ENCODE results near the gene GPR137. TPM values are rescaled to one million over a fixed set of nuclear protein-coding genes. Genes with fewer than 3 reads are reported as not detected.
A peak's percentile ranks its signal among the peaks of the same experiment; 100 is the strongest.

GPR137 gene
- polyA plus RNA-seq = 10 to 100 TPM in 1 of 3 donors, 1 to 10 TPM in 2; 6.9 to 11.6 (median 7.4) TPM

GRCh38 chr11:64284962-64285884 is at the start of gene GPR137:
GPR137 (plus strand) TSS chr11:64285848; CDS start chr11:64286525, 677 bp downstream.
- peak within 1 kb of the TSS; percentile 85 to 91 (median 90) for H3K4me3 Mint-ChIP-seq
- peaks cover 2 to 11% (median 7%) of the 10 kb centered on the region in 3 donors for H3K27me3 Mint-ChIP-seq (ENCODE audit: low read depth in 3 of 3)
- peak within 1 kb of the TSS; percentile 91 to 99 (median 97) for H3K27ac Mint-ChIP-seq
- H3K4me1 Mint-ChIP-seq = peaks cover 8 to 12% of the 10 kb centered on the region in 2 donors
- H3K9me3 Mint-ChIP-seq = no peaks in the 10 kb centered on the region
- H3K36me3 Mint-ChIP-seq = peaks cover 0 to 5% (median 3%) of the 10 kb centered on the region in 3 donors
- DNase-seq = peak; percentile 93 to 95 (median 94)

GRCh38 chr11:64237484-64237951 is 48.1 kb upstream of the GPR137 start:
- no peaks in the 10 kb centered on the region for H3K9me3 Mint-ChIP-seq
- peaks cover 9 to 12% (median 10%) of the 10 kb centered on the region in 3 donors for H3K27me3 Mint-ChIP-seq (ENCODE audit: low read depth in 3 of 3)
- no peaks in the 10 kb centered on the region for H3K36me3 Mint-ChIP-seq
- H3K4me1 Mint-ChIP-seq = peaks cover 16 to 31% of the 10 kb centered on the region in 2 donors
- H3K4me3 Mint-ChIP-seq = no peak overlapping the region
- H3K27ac Mint-ChIP-seq = peak overlapping the region in 3 of 6 donors; percentile 26 to 100 (median 62)
- DNase-seq = no peak

- no peaks in the 10 kb centered on the region for H3K36me3 Mint-ChIP-seq
- H3K4me3 Mint-ChIP-seq = no peak overlapping the region
- peaks cover 9 to 11% (median 10%) of the 10 kb centered on the region in 3 donors for H3K27me3 Mint-ChIP-seq (ENCODE audit: low read depth in 3 of 3)
- peaks cover 16 to 31% of the 10 kb centered on the region in 2 donors for H3K4me1 Mint-ChIP-seq
- H3K9me3 Mint-ChIP-seq = no peaks in the 10 kb centered on the region
- DNase-seq = no peak
- peak overlapping the region; percentile 8 to 100 (median 84) for H3K27ac Mint-ChIP-seq
Observed at GRCh38 chr11:64238076-64238475, 47.6 kb upstream of the GPR137 start.

- peaks cover 10 to 17% (median 12%) of the 10 kb centered on the region in 3 donors for H3K27me3 Mint-ChIP-seq (ENCODE audit: low read depth in 3 of 3)
- DNase-seq = no peak
- H3K36me3 Mint-ChIP-seq = peaks cover 0 to 3% (median 0%) of the 10 kb centered on the region in 3 donors
- peak overlapping the region in 4 of 5 donors; percentile 17 to 33 (median 27) for H3K4me3 Mint-ChIP-seq
- peaks cover 25 to 36% of the 10 kb centered on the region in 2 donors for H3K4me1 Mint-ChIP-seq
- peak overlapping the region; percentile 60 to 100 (median 87) for H3K27ac Mint-ChIP-seq
- H3K9me3 Mint-ChIP-seq = no peaks in the 10 kb centered on the region
Observed at GRCh38 chr11:64238999-64239398, 46.6 kb upstream of the GPR137 start.

GRCh38 chr11:64239662-64240434 is 45.8 kb upstream of the GPR137 start:
- Mint-ChIP-seq H3K4me3 (peak overlapping the region; percentile 84 to 94 (median 85)), H3K36me3 (peaks cover 0 to 3% (median 0%) of the 10 kb centered on the region in 3 donors), H3K9me3 (no peaks in the 10 kb centered on the region), H3K4me1 (peaks cover 27 to 36% of the 10 kb centered on the region in 2 donors), H3K27ac (peak overlapping the region; percentile 99 to 100 (median 99)), H3K27me3 (ENCODE audit: low read depth in 3 of 3) (peaks cover 12 to 17% (median 13%) of the 10 kb centered on the region in 3 donors)
- no peak for DNase-seq

GRCh38 chr11:64240435-64241240 is 45.0 kb upstream of the GPR137 start, which contains the start of gene FKBP2:
FKBP2 (plus strand) TSS chr11:64241095; CDS start chr11:64242388, 1,293 bp downstream.
- peak within 1 kb of the TSS; percentile 84 to 94 (median 85) for H3K4me3 Mint-ChIP-seq
- H3K27ac Mint-ChIP-seq = peak within 1 kb of the TSS; percentile 99 to 100 (median 99)
- peaks cover 26 to 37% of the 10 kb centered on the region in 2 donors for H3K4me1 Mint-ChIP-seq
- peaks cover 0 to 3% (median 0%) of the 10 kb centered on the region in 3 donors for H3K36me3 Mint-ChIP-seq
- H3K9me3 Mint-ChIP-seq = no peaks in the 10 kb centered on the region
- DNase-seq = peak; percentile 99
- H3K27me3 Mint-ChIP-seq (ENCODE audit: low read depth in 3 of 3) = peaks cover 12 to 17% (median 13%) of the 10 kb centered on the region in 3 donors

- H3K9me3 Mint-ChIP-seq = no peaks in the 10 kb centered on the region
- peak overlapping the region; percentile 84 to 94 (median 85) for H3K4me3 Mint-ChIP-seq
- peaks cover 0 to 3% (median 0%) of the 10 kb centered on the region in 3 donors for H3K36me3 Mint-ChIP-seq
Observed at GRCh38 chr11:64241241-64241490, 44.5 kb upstream of the GPR137 start.

GRCh38 chr11:64241491-64242374 is 43.9 kb upstream of the GPR137 start:
- no peak for DNase-seq
- Mint-ChIP-seq H3K36me3 (peaks cover 0 to 3% (median 0%) of the 10 kb centered on the region in 3 donors), H3K9me3 (no peaks in the 10 kb centered on the region), H3K4me3 (peak overlapping the region; percentile 84 to 94 (median 85)), H3K27ac (peak overlapping the region; percentile 99 to 100 (median 99)), H3K4me1 (peaks cover 30 to 43% of the 10 kb centered on the region in 2 donors), H3K27me3 (ENCODE audit: low read depth in 3 of 3) (peaks cover 12 to 17% (median 15%) of the 10 kb centered on the region in 3 donors)

More at GRCh38 chr11:64241241-64241490, 44.5 kb upstream of the GPR137 start:
- peak; percentile 100 for DNase-seq
- peak overlapping the region; percentile 99 to 100 (median 99) for H3K27ac Mint-ChIP-seq
- H3K4me1 Mint-ChIP-seq = peaks cover 30 to 42% of the 10 kb centered on the region in 2 donors
- peaks cover 12 to 17% (median 15%) of the 10 kb centered on the region in 3 donors for H3K27me3 Mint-ChIP-seq (ENCODE audit: low read depth in 3 of 3)

GRCh38 chr11:64243236-64243854 is 42.3 kb upstream of the GPR137 start:
- H3K27ac Mint-ChIP-seq = peak overlapping the region in 5 of 6 donors; percentile 8 to 59 (median 50)
- peaks cover 12 to 19% (median 15%) of the 10 kb centered on the region in 3 donors for H3K27me3 Mint-ChIP-seq (ENCODE audit: low read depth in 3 of 3)
- H3K4me1 Mint-ChIP-seq = peaks cover 36 to 52% of the 10 kb centered on the region in 2 donors
- no peaks in the 10 kb centered on the region for H3K9me3 Mint-ChIP-seq
- DNase-seq = no peak
- peak overlapping the region; percentile 51 to 73 (median 60) for H3K4me3 Mint-ChIP-seq
- H3K36me3 Mint-ChIP-seq = peaks cover 0 to 3% (median 0%) of the 10 kb centered on the region in 3 donors

GRCh38 chr11:64244107-64244506 is 41.5 kb upstream of the GPR137 start:
- Mint-ChIP-seq H3K27ac (peak overlapping the region in 3 of 6 donors; percentile 7 to 49 (median 8)), H3K4me3 (peak overlapping the region in 4 of 5 donors; percentile 3 to 60 (median 34)), H3K27me3 (ENCODE audit: low read depth in 3 of 3) (peaks cover 12 to 19% (median 15%) of the 10 kb centered on the region in 3 donors), H3K4me1 (peaks cover 36 to 50% of the 10 kb centered on the region in 2 donors), H3K9me3 (no peaks in the 10 kb centered on the region), H3K36me3 (peaks cover 0 to 3% (median 0%) of the 10 kb centered on the region in 3 donors)
- DNase-seq = no peak

GRCh38 chr11:64244966-64245365 is 40.7 kb upstream of the GPR137 start:
- no peaks in the 10 kb centered on the region for H3K9me3 Mint-ChIP-seq
- H3K27me3 Mint-ChIP-seq (ENCODE audit: low read depth in 3 of 3) = peaks cover 14 to 17% (median 15%) of the 10 kb centered on the region in 3 donors
- H3K27ac Mint-ChIP-seq = peak overlapping the region in 3 of 6 donors; percentile 7 to 80 (median 39)
- DNase-seq = no peak
- peaks cover 0 to 3% (median 0%) of the 10 kb centered on the region in 3 donors for H3K36me3 Mint-ChIP-seq
- H3K4me1 Mint-ChIP-seq = peaks cover 35 to 49% of the 10 kb centered on the region in 2 donors
- H3K4me3 Mint-ChIP-seq = peak overlapping the region in 2 of 5 donors; percentile 75 to 81
